ENCODE results near the gene MRPL12. TPM values are rescaled to one million over a fixed set of nuclear protein-coding genes. Genes with fewer than 3 reads are reported as not detected.

Gene MRPL12
- total and polyA plus RNA-seq, 2 of the 13 experiments (the other 11 are each of a cell fraction or from before 2014, with no cell fraction given): 39.1 to 94.1 TPM

DNA sequence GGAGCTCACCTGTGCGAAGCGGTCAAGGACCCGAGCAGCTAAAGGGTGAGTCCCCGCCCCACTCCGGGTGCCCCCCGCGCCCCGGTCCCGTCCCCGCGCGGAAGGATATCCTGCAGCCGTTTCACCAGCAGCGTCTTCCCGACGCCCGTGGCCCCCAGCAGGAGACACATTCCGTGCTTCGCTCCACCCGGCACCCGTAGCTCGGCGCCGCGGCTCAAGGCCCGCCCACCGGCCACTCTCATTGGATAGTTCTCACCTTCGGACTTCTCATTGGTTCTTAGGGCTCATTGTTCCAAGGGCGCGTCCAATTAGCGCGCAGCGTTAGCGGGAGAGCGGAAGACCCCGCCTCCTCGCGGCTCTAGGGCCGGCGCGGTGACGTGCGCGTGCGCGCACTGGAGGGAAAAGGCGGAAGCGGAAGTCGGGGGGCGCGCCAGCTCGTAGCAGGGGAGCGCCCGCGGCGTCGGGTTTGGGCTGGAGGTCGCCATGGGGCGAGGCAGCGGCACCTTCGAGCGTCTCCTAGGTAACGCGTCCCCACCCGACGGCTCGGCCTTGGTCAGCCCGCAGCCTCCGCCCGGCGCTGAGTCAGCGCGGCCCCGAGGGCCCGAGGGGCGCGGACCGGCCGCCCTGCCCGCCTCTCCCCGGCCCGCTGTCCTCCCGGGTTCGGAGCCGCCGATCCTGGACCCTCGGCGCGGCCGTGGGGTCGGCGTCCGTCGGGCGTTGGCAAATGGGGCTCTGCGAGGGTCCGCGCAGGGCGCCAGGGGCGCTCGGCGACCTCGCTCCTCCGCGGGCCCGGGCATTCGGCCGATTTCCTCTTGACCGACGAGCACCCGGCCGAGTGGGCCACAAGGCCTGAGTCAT is 19.4 kb upstream of the MRPL12 start, which contains the start of the genes ARL16 and HGS (continued):
- peak; percentile 53; the same call in 1 of the 2 replicates for TF ChIP-seq FOXJ3 (CRISPR knock-in tag; IDR thresholded peaks at IDR 0.05; ENCODE audit: borderline replicate concordance)
- TF ChIP-seq, protein P1, sequence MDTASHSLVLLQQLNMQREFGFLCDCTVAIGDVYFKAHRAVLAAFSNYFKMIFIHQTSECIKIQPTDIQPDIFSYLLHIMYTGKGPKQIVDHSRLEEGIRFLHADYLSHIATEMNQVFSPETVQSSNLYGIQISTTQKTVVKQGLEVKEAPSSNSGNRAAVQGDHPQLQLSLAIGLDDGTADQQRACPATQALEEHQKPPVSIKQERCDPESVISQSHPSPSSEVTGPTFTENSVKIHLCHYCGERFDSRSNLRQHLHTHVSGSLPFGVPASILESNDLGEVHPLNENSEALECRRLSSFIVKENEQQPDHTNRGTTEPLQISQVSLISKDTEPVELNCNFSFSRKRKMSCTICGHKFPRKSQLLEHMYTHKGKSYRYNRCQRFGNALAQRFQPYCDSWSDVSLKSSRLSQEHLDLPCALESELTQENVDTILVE (CRISPR knock-in tag; IDR thresholded peaks at IDR 0.05): peak; percentile 95
- TF ChIP-seq ZFP62 (CRISPR knock-in tag; IDR thresholded peaks at IDR 0.05): no peak
- TF ChIP-seq KDM5A (IDR thresholded peaks at IDR 0.05; ENCODE audit: borderline replicate concordance, low read length): peak; percentile 92
- peak; percentile 45; the same call in 1 of the 2 replicates for TF ChIP-seq SIN3B (IDR thresholded peaks at IDR 0.05; ENCODE audit: low read length)
- TF ChIP-seq AHR (CRISPR knock-in tag; IDR thresholded peaks at IDR 0.05): peak; percentile 51; the same call in 1 of the 2 replicates
- no peak; the same call in 1 of the 2 replicates for TF ChIP-seq JDP2 (CRISPR knock-in tag; IDR thresholded peaks at IDR 0.05; ENCODE audit: borderline replicate concordance)
- no peak for TF ChIP-seq TCF12 (IDR thresholded peaks at IDR 0.05)
- TF ChIP-seq TCF12 (CRISPR knock-in tag; IDR thresholded peaks at IDR 0.05): no peak
- no peak for TF ChIP-seq ZNF652 (CRISPR knock-in tag; IDR thresholded peaks at IDR 0.05; ENCODE audit: borderline replicate concordance, low read depth)
- TF ChIP-seq, protein P2, sequence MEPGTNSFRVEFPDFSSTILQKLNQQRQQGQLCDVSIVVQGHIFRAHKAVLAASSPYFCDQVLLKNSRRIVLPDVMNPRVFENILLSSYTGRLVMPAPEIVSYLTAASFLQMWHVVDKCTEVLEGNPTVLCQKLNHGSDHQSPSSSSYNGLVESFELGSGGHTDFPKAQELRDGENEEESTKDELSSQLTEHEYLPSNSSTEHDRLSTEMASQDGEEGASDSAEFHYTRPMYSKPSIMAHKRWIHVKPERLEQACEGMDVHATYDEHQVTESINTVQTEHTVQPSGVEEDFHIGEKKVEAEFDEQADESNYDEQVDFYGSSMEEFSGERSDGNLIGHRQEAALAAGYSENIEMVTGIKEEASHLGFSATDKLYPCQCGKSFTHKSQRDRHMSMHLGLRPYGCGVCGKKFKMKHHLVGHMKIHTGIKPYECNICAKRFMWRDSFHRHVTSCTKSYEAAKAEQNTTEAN (CRISPR knock-in tag; conservative IDR thresholded peaks at IDR 0.05): peak; percentile 57; the same call in 1 of the 2 replicates
- peak; percentile 51; the same call in 1 of the 2 replicates for TF ChIP-seq ZNF317 (CRISPR knock-in tag; IDR thresholded peaks at IDR 0.05)
- TF ChIP-seq, protein P3, sequence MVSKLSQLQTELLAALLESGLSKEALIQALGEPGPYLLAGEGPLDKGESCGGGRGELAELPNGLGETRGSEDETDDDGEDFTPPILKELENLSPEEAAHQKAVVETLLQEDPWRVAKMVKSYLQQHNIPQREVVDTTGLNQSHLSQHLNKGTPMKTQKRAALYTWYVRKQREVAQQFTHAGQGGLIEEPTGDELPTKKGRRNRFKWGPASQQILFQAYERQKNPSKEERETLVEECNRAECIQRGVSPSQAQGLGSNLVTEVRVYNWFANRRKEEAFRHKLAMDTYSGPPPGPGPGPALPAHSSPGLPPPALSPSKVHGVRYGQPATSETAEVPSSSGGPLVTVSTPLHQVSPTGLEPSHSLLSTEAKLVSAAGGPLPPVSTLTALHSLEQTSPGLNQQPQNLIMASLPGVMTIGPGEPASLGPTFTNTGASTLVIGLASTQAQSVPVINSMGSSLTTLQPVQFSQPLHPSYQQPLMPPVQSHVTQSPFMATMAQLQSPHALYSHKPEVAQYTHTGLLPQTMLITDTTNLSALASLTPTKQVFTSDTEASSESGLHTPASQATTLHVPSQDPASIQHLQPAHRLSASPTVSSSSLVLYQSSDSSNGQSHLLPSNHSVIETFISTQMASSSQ (IDR thresholded peaks at IDR 0.05; ENCODE audit: low read depth): no peak
- TF ChIP-seq, protein P3 (CRISPR knock-in tag; IDR thresholded peaks at IDR 0.05; ENCODE audit: borderline replicate concordance): peak; percentile 75; the same call in 1 of the 2 replicates
- TF ChIP-seq MYC (CRISPR knock-in tag; IDR thresholded peaks at IDR 0.05; ENCODE audit: borderline replicate concordance): peak; percentile 80
- TF ChIP-seq ZFP1 (CRISPR knock-in tag; IDR thresholded peaks at IDR 0.05): 0 out of 2 replicates have a peak, but pooled peaks have one; percentile 39
- TF ChIP-seq TSC22D2 (CRISPR knock-in tag; IDR thresholded peaks at IDR 0.05; ENCODE audit: borderline replicate concordance): 0 out of 2 replicates have a peak, but pooled peaks have one; percentile 17
- peak; percentile 93 for TF ChIP-seq MXD4 (CRISPR knock-in tag; IDR thresholded peaks at IDR 0.05)
- TF ChIP-seq, protein P4, sequence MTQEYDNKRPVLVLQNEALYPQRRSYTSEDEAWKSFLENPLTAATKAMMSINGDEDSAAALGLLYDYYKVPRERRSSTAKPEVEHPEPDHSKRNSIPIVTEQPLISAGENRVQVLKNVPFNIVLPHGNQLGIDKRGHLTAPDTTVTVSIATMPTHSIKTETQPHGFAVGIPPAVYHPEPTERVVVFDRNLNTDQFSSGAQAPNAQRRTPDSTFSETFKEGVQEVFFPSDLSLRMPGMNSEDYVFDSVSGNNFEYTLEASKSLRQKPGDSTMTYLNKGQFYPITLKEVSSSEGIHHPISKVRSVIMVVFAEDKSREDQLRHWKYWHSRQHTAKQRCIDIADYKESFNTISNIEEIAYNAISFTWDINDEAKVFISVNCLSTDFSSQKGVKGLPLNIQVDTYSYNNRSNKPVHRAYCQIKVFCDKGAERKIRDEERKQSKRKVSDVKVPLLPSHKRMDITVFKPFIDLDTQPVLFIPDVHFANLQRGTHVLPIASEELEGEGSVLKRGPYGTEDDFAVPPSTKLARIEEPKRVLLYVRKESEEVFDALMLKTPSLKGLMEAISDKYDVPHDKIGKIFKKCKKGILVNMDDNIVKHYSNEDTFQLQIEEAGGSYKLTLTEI (CRISPR knock-in tag; conservative IDR thresholded peaks at IDR 0.05): no peak
- TF ChIP-seq CENPT (CRISPR knock-in tag; IDR thresholded peaks at IDR 0.05; ENCODE audit: low read depth): no peak

Data from HepG2 (cell line).